ENCODE measurements around the gene CDH13.

- TF ChIP-seq PBX3 (CRISPR knock-in tag; IDR thresholded peaks at IDR 0.05) (no peak), ZNF10 (tag by site-specific recombination; IDR thresholded peaks at IDR 0.05) (no peak), CTCF (tag by site-specific recombination; IDR thresholded peaks at IDR 0.05) (no peak), ZXDB (tag by site-specific recombination; IDR thresholded peaks at IDR 0.05) (no peak), PATZ1 (tag by site-specific recombination; IDR thresholded peaks at IDR 0.05) (no peak), ZFP69B (tag by site-specific recombination; IDR thresholded peaks at IDR 0.05) (no peak), SETDB1 (IDR thresholded peaks at IDR 0.05; ENCODE audit: insufficient read length, low read length) (no peak), ZNF580 (tag by site-specific recombination; IDR thresholded peaks at IDR 0.05) (no peak), ZNF37A (tag by site-specific recombination; IDR thresholded peaks at IDR 0.05) (no peak), ZNF146 (tag by site-specific recombination; IDR thresholded peaks at IDR 0.05) (no peak), ZNF707 (tag by site-specific recombination; IDR thresholded peaks at IDR 0.05) (no peak), ZNF530 (tag by site-specific recombination; IDR thresholded peaks at IDR 0.05; ENCODE audit: low read depth) (no peak), TCF7L2 (IDR thresholded peaks at IDR 0.05; ENCODE audit: borderline replicate concordance, low read depth, low read length) (no peak), ZNF610 (tag by site-specific recombination; IDR thresholded peaks at IDR 0.05; ENCODE audit: borderline replicate concordance) (no peak)
Observed at GRCh38 chr16:83231729-83232128, 605.0 kb downstream of the CDH13 start.

Data from HEK293 (cell line).